B cell (primary cell): ENCODE results near the gene MRNIP. TPM values are rescaled to one million over a fixed set of nuclear protein-coding genes. Genes with fewer than 3 reads are reported as not detected.

ENCODE experiments used
- ATAC-seq: fragments of 200-7000 bp; cut with Tn5 transposase; one replicate; pipeline ENCODE4 v1.10.0; 2021; ENCODE audit warnings: low read depth, mild to moderate bottlenecking, moderate number of reproducible peaks, moderate library complexity
- CTCF ChIA-PET: fragments of 350-600 bp; sonication (Branson Sonifier 250); formaldehyde crosslinking; loops from one replicate; lab custom pipeline; 2021; ENCODE audit warnings: antibody characterized with exemption, inconsistent platforms; lab: Charles Lee
- POLR2A ChIA-PET: fragments of 350-600 bp; sonication (Branson Sonifier 250); formaldehyde crosslinking; loops from one replicate; lab custom pipeline; 2021; ENCODE audit warnings: antibody characterized with exemption; lab: Charles Lee
- DNase-seq: peaks from one replicate; pipeline ENCODE4 v3.0.0; 2013
- H2AFZ ChIP-seq: 2 replicates; pipeline ENCODE4 v1.6.1; 2012; ENCODE audit warnings: mild to moderate bottlenecking, low read depth, low read length; ENCODE audit not compliant: insufficient read depth, poor library complexity, severe bottlenecking
- H3K27ac ChIP-seq, 2 donors: 1 replicate in 1 of 2; 2 replicates in 1 of 2; pipeline ENCODE4 v1.5.1; 2012 to 2013; ENCODE audit warnings: low read length in 2 of 2, mild to moderate bottlenecking in 2 of 2, moderate library complexity in 1 of 2
- H3K27me3 ChIP-seq, 4 experiments: fragments of 200-600 bp in 1 of 4; sonication (generic) in 1 of 4; replicated peaks in 1 of 4; 1 replicate in 2 of 4; 2 replicates in 2 of 4; pipeline versions ENCODE4 v1.6.1 to v1.7.0; 2013 to 2016; ENCODE audit warnings: low read length in 3 of 4, mild to moderate bottlenecking in 2 of 4, mixed read lengths in 1 of 4, moderate library complexity in 1 of 4; ENCODE audit not compliant: insufficient read depth in 4 of 4, control insufficient read depth in 3 of 4; ENCODE audit errors: control extremely low read depth in 1 of 4
- H3K36me3 ChIP-seq, 2 experiments: replicated peaks in 1 of 2; 1 replicate in 1 of 2; 2 replicates in 1 of 2; pipeline versions ENCODE4 v1.6.1 to v1.7.1; 2013; ENCODE audit warnings: low read length in 1 of 2; ENCODE audit not compliant: insufficient read depth in 2 of 2, control insufficient read depth in 1 of 2; ENCODE audit errors: control extremely low read depth in 1 of 2, extremely low read depth in 1 of 2
- H3K4me1 ChIP-seq, 2 donors: fragments of 200-600 bp in 1 of 2; sonication (generic) in 1 of 2; 1 replicate in 1 of 2; 2 replicates in 1 of 2; pipeline versions ENCODE4 v1.5.1 to v1.6.1; 2013 to 2017; ENCODE audit warnings: low read length in 2 of 2; ENCODE audit not compliant: control insufficient read depth in 2 of 2, insufficient read depth in 2 of 2
- H3K4me2 ChIP-seq: replicated peaks from 2 replicates; pipeline ENCODE3; 2012; ENCODE audit warnings: mild to moderate bottlenecking, low read depth, low read length; ENCODE audit not compliant: poor library complexity, severe bottlenecking
- H3K4me3 ChIP-seq, 5 experiments: fragments of 200-600 bp in 1 of 5; sonication (generic) in 1 of 5; 1 replicate in 3 of 5; 2 replicates in 2 of 5; pipeline versions ENCODE4 v1.5.1 to v1.7.0; 2011 to 2016; ENCODE audit warnings: low read length in 4 of 5, mild to moderate bottlenecking in 4 of 5, low read depth in 2 of 5, control low read depth in 1 of 5, moderate library complexity in 1 of 5; ENCODE audit not compliant: insufficient read depth in 1 of 5; ENCODE audit errors: control extremely low read depth in 1 of 5, extremely low read depth in 1 of 5
- H3K79me2 ChIP-seq: fragments of 200-600 bp; sonication (generic); one replicate; pipeline ENCODE4 v1.6.0; 2016; ENCODE audit warnings: low read length; ENCODE audit not compliant: control insufficient read depth, insufficient read depth
- H3K9ac ChIP-seq: fragments of 200-600 bp; sonication (generic); 2 replicates; pipeline ENCODE4 v1.6.1; 2017; ENCODE audit warnings: mild to moderate bottlenecking, low read length, moderate library complexity
- H3K9me3 ChIP-seq, 3 donors: one replicate each; pipeline versions ENCODE4 v1.6.1 to v1.7.1; 2013; ENCODE audit warnings: low read length in 2 of 3; ENCODE audit not compliant: control insufficient read depth in 2 of 3, insufficient read depth in 1 of 3; ENCODE audit errors: control extremely low read depth in 1 of 3
- H4K20me1 ChIP-seq: 2 replicates; pipeline ENCODE4 v1.6.0; 2012; ENCODE audit warnings: mild to moderate bottlenecking, low read length; ENCODE audit not compliant: insufficient read depth, control insufficient read depth, poor library complexity, severe bottlenecking
- H3K27ac Mint-ChIP-seq: one replicate; pipeline ENCODE4 v1.8.0; 2021; ENCODE audit warnings: mixed read lengths
- H3K27me3 Mint-ChIP-seq: one replicate; pipeline ENCODE4 v1.8.0; 2021; ENCODE audit warnings: mixed read lengths
- H3K4me1 Mint-ChIP-seq: one replicate; pipeline ENCODE4 v1.8.0; 2021; ENCODE audit warnings: mixed read lengths
- H3K4me3 Mint-ChIP-seq: one replicate; pipeline ENCODE4 v1.8.0; 2021; ENCODE audit warnings: mixed read lengths
- H3K9me3 Mint-ChIP-seq: one replicate; pipeline ENCODE4 v1.8.0; 2022; ENCODE audit warnings: mixed read lengths; ENCODE audit not compliant: insufficient read depth
- EZH2 ChIP-seq: IDR thresholded peaks from 2 replicates; pipeline ENCODE4 v1.6.1; 2012; ENCODE audit warnings: borderline replicate concordance, low read depth, mild to moderate bottlenecking, moderate library complexity, low read length; ENCODE audit not compliant: insufficient read depth, poor library complexity, severe bottlenecking
- WGBS: methylation state at CpG from one replicate; pipeline ENCODE4 v1.1.5; 2013; ENCODE audit warnings: missing lambda C conversion rate; ENCODE audit not compliant: insufficient coverage; 5-methylcytosine and 5-hydroxymethylcytosine counted together
- intact Hi-C: fragments of 100-400 bp; cut with micrococcal nuclease; formaldehyde crosslinking; loops from one replicate; pipeline ENCODE4 v1.10.0; 2022
- polyA plus RNA-seq: library from polyadenylated mRNA; depleted of rRNA; stranded (reverse); fragments of >200 nt; gene quantifications from 2 replicates; pipeline ENCODE4 v1.2.3, GENCODE V29; 2012
- total RNA-seq, 2 donors: library from RNA; stranded (reverse); fragments of 120-200 nt in 1 of 2; gene quantifications; 1 replicate in 1 of 2; 2 replicates in 1 of 2; pipeline versions ENCODE4 v1.2.3 to v1.2.4, GENCODE V29; 2013 to 2022
- TF ChIP-seq, protein P1 (sequence below): fragments of 200-600 bp; IDR thresholded peaks from one replicate; pipeline ENCODE4 v1.8.0; 2022; ENCODE audit warnings: antibody characterized with exemption, mild to moderate bottlenecking

Gene MRNIP
- total and polyA plus RNA-seq, 2 donors (not counting 1 experiment from before 2014, with no cell fraction given) = 152 to 178 TPM

DNA sequence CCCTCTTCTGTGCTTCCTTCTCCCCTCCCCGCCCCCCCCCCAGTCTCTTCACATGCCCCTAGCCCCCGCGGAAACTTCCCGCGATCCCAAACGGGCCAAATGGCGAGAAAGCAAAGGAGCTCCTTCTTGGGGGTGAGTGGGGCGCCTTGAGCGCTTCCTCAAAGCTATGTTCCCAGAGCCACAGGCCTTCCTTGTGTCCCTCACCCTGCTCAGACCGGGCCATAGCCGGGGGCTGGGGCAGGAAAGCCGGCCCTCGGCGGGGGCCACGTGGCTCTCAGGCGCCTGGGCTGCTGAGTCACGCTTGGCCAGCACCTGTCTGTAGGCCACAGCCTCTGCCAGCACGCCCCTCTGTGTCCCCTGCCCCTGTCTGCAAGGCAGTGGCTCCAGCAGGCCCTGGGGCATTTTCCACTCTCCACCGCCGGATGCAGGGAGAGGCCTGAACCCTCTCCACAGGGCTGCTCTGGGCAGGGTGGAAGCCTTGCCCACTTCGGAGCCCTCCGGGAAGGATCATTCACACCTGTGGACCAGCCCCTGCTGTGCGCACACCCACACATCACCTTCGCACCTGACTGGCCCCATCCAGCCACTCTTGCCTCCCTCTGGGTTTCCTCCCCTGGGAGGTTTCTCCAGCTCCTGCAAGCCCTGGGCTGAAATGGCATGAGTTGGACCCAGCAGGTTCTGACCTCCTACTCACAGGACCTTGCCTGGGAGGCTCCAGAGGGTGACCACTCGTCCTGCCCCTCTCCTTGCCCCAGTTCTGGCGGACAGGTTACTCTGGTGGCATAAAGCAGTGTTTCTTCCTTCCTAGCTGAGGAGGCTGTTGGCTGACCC, 39.1 kb downstream of the MRNIP start:
- Histone ChIP-seq H4K20me1 (peaks cover 38% of the 10 kb centered on the region), H3K9ac (peak overlapping the region; percentile 98), H3K27ac (peak overlapping the region; percentile 91 to 98), H3K27me3 (peaks cover 0 to 6% (median 0%) of the 10 kb centered on the region in 4 experiments), H3K36me3 (peaks cover 0 to 19% of the 10 kb centered on the region in 2 experiments), H3K4me3 (peak overlapping the region in 4 of 5 experiments; percentile 38 to 81 (median 54)), H3K4me1 (peaks cover 40 to 52% of the 10 kb centered on the region in 2 donors), H3K79me2 (peaks cover 52% of the 10 kb centered on the region), H3K4me2 (peak overlapping the region; percentile 98), H3K9me3 (peaks cover 0 to 3% (median 0%) of the 10 kb centered on the region in 3 donors), H2AFZ (peak overlapping the region; percentile 66)
- TF ChIP-seq, protein P1, sequence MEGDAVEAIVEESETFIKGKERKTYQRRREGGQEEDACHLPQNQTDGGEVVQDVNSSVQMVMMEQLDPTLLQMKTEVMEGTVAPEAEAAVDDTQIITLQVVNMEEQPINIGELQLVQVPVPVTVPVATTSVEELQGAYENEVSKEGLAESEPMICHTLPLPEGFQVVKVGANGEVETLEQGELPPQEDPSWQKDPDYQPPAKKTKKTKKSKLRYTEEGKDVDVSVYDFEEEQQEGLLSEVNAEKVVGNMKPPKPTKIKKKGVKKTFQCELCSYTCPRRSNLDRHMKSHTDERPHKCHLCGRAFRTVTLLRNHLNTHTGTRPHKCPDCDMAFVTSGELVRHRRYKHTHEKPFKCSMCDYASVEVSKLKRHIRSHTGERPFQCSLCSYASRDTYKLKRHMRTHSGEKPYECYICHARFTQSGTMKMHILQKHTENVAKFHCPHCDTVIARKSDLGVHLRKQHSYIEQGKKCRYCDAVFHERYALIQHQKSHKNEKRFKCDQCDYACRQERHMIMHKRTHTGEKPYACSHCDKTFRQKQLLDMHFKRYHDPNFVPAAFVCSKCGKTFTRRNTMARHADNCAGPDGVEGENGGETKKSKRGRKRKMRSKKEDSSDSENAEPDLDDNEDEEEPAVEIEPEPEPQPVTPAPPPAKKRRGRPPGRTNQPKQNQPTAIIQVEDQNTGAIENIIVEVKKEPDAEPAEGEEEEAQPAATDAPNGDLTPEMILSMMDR = no peak
- no peak for TF ChIP-seq EZH2
- H3K27me3 Mint-ChIP-seq = no peaks in the 10 kb centered on the region
- ChIA-PET CTCF (interaction anchor here (1.1 to 2.5 kb wide), 7 partner anchors 11 to 152 kb away, joined by 3 to 24 read pairs (median 3); partner anchors contain the start of gene MGAT4B), POLR2A (interaction anchor here (0.6 to 3.4 kb wide), 13 partner anchors 8 to 286 kb away, joined by 3 to 44 read pairs (median 5); partner anchors contain the start of genes HNRNPH1, LTC4S, MAML1 and MGAT4B)
- intact Hi-C loops = loop anchor here (1.0 to 5.0 kb wide), 5 partner anchors 13 to 267 kb away; partner anchors contain the start of genes MAML1, MGAT4B, RNF130 and RUFY1
- ATAC-seq (peak; percentile 15), DNase-seq (peak; percentile 83)
- peak overlapping the region; percentile 96 for H3K27ac Mint-ChIP-seq
- WGBS = 23% methylated on average over 19 of the region's 26 CpGs
- H3K4me3 Mint-ChIP-seq = peak overlapping the region; percentile 84
- H3K9me3 Mint-ChIP-seq = no peaks in the 10 kb centered on the region
- peaks cover 55% of the 10 kb centered on the region for H3K4me1 Mint-ChIP-seq
